NCI-H1417 treated with DMSO at 0.1 percent for 48 hours (cell line): ENCODE measurements around the gene CNGA3.
"Not testable (repeated sequence)": the region's sequence is repeated elsewhere in the genome, so short reads cannot be mapped to it uniquely, and the experiment has no call there.

Experiments used
- DNase-seq: peaks from one replicate; lab custom pipeline; 2025; lab: John Stamatoyannopoulos, UW

Gene CNGA3

DNA sequence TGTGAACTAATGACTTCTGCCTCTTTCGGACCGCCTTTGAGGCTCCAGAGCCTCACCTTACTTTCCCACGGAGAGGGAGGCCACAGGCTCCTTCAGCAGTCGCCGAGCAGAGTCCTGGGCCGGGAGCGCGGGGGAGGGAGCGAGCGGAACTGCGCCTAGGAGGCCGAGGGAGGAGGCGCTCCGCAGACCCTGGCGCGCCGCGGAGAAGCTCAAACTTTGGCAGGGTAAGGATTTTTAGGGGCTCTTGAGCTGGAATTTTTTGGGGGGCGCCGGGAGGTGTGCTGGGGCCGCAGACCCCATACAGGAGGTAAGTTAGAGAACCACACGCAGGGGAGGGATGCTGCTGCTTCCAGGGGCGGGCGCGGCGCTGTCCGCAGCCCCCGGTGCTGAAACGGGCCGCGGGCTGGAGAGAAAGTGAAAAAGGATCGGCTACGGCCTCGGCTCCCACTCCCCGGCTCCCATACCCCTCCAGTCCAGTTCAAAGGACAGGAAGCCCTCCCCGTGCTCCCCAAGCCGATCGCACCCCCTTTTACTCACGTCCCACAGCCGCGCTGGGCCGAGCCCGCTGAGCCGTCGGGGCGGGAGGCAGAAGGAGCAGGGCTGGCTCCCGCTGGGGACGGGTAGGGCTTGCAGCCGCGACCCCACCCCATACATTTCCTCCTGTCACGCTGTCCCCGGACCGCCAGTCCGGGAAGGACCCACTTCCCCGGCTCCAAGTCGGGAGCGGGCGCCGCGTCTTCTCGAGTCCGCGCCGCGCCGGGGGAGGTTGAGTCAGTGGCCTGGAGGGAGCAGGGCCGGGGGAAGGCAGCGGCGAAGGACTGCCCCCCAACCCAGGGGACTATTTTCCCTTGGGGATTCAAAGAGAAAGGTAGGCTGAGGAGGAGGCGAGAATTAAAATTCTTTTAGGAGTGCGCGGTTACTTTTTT, at the start of gene CNGA3:
Gene CNGA3, plus strand, starts transcription at position 146 of the 926 bp plus-strand sequence. CDS start 23,520 bp downstream, outside the sequence.
- DNase-seq = no peak

DNA sequence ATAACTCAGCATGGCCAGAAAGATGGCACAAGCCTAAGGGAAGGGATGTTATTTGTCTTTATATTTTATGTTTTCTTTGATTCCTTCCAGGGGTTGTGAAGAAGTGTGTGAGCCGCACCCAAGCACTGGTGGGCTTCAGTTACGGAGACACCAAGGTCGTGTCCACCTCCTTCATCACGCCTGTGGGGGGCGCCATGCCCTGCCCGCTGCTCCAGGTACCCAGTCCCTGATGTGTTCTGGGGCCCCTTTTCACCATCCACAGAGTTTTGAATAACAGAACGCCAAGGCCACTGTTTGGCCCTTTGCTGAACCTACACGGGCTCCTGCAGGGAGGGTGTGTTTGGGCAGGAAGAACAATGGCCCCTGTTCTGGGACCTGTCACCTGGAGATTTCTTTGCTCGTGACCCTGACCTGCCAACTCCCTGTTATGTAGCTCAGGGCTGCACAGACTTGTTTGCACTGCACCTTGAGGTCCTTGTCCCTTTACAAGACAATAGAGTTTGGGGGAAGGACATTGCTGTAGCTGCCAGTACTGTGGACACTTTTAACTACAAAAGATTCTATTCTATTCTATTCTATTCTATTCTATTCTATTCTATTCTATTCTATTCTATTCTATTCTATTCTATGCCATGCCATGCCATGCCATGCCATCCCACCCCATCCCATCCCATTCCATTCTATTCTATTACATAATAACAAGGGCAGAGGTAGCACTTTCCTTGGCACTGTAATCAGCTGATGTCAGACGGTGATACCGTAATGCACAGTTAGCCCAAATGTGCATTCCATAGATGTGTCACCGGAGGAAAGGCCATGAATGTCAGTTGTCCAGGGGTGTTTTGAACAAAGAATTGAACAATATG, 48.2 kb upstream of the CNGA3 start:
- no peak for DNase-seq

DNA sequence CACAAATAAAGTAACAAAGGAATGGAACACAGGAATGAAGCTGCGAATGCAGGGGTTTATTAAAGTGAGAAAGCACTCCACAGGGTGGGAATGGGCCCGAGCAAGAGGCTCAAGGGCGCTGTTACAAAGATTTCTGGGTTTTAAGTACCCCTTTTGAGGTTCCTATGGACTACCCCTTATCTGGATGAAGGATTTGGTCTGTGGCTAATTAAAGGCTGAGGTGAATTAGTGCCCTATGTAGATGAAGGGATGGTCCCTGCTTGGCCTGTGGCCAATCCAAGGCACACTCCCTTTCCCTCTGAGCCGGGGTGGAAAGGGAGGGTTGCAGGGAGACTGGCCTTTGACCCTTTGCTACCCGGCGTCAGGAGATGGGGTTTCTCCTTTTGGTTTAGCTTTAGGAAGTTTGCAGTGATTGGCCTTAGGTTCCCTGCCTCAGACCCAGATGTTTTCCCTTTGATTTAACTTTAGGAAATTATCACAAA, 47.5 kb upstream of the CNGA3 start:
- no peak for DNase-seq

DNA sequence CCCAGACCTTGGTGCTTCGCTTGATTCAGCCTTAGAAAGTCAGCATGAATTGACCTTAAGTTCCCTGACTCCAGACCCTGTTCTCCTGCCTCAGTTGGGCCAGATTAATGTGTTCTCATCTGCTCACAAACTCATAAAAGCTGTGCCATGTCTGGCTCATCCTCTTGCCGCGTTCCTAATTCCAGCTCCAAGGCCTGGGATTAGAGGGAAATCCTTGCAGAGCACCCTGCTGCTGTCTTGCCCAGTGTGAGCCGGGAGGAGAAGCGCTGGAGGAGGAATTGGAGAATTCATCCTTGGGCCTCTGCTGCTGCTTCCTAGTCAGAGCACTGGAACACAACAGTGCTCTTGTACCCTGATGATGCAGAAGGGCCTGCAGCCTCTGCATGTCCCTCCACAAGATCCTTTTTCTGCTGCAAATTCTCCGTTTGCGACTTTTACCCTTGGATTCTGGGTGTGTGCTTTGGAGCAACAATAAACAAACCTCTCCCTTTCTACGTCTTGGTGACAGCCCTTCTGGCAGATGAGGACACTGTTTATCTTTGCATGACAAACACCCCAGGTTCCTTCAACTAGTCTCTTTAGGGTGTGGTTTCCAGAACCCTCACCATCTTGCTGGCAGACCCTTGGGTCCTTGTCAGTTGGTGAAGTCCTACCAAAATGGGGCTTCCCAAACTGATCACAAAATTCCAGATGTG, 46.9 kb upstream of the CNGA3 start:
- DNase-seq = no peak

DNA sequence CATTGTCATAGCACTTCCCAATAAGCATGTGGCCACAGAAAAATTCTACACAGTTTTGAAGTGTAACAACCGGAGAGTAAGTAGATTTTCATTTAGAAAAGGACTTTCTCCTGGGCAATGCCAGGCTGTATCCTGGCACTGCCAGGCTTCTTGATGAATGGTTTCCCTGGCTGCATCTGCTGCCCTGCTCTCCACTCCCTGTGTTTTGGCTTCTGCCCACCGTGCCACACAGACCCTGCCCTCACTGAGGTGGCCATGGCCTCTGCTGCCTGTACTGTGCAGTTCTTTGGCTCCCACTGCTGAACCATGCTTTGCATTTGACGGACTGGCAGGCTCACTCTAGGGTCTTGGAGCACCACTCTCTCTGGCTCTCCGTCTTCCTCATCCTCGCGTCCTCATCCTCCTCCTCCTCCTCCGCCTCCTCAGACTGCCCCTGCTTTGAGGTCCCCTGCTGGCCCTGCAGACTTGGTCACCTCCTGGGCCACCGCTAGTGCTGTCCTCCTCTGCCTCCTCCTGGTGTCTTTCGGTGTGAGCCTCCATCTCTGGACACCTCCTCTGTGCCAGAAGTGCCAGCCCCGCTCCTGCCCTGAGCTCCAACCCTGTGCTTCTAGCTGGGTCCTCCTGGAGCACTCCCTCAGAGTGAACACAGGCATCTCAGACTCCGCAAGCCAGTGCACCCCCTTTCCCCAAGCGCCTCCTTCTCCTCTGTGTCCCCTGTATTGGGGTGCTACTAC, 45.9 kb upstream of the CNGA3 start:
- DNase-seq = no peak

DNA sequence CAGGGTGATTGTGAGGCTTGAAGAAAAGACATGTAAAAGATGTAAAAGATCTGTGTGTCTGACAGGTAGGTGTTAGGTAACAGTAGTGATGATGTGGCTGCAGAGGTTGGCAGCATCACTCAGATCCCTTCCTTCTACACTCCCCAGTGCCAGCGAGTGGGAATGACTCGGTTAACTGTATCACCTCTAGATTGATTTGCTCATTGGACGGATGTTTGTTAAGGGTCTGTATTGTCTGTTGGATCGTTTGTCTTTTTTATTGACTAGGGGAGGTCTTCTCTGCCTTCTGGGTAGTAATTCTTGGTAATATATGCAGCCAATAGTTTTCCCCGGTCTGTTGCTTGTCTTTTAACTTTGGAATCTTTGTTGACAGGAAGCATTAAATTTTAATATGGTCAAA, 44.8 kb upstream of the CNGA3 start:
- no peak for DNase-seq

DNA sequence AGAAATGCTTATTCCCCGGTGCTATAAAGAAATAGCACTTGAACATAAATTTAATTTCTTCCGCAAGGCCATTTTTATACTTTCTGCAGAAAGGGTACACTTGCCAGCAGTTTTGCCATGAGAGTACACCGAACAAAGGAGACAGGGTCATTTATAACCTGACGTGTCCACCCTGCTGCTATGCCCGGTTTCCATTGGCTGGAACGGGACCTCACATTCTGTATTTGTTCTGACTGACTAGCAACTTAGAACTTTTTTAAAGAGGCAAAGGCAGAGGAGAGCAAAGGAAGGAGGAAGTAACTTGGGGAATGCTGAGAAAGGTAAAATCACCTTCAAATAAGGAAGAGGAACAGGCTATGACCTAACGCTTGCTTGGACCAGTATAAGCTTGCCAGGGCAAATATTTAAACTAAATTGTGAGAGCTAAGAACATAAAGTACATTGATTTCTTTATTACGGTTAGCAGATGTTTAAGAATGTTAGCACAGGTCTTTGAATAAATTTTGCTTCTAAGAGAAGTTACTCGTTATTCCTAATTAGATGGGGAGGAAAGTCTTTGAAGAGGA, 39.0 kb upstream of the CNGA3 start:
- not testable (repeated sequence) for DNase-seq

DNA sequence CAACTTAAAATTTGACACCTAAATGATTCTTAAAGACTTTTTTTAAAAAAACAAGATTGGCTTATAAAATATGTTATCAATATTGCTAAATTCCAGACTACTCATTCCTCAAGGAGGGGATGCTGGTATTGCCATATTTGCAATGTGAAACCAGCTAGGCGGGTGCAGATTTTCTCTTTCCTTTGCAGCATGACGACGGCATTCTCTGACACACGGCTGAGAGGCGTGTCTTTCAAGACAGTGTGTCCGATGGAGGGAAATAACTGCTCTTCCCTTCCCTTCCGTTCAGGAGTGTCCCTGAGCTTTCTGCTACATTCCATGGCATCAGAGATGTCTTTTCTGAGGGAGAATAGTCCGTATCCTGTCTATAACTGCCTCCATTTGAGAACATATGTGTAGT, 38.2 kb upstream of the CNGA3 start:
- DNase-seq = no peak

DNA sequence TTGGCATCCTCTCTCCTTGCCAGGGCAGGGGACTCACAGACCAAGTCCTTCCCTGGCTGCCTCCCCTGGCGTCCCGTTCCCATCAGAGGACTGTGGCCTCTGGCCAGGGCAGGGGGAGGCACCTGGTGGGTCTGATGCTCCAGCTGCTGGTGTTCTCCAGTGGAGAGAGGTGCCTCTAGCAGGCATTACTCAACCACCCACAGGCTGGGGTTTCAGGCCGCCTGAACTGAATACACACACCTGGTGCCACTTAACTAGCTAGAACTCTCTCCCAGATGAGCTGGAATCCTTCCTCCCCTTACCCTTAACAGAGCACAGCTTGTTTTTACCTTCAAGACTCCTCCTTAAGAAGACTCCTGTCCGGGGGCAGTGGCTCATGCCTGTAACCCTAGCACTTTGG, 37.7 kb upstream of the CNGA3 start:
- no peak for DNase-seq

DNA sequence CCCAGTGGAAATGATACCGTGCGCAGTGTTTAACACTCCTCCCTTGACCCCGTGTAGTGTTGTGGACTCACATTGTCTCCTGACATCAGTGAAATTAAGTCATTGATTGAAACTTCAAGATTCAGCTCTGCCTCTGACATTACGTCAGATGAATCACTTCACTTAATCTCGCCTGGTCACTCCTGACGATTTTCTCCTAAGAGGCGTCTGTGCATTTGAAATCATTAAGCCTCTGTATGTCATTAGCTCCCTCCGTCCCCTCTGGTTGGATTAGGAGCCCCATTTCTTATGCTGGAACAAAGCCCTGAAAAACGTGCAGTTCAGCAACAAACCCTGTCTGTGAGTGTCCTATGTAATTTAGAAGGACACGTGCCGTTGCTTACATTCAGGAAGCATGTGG, 36.7 kb upstream of the CNGA3 start:
- no peak for DNase-seq

DNA sequence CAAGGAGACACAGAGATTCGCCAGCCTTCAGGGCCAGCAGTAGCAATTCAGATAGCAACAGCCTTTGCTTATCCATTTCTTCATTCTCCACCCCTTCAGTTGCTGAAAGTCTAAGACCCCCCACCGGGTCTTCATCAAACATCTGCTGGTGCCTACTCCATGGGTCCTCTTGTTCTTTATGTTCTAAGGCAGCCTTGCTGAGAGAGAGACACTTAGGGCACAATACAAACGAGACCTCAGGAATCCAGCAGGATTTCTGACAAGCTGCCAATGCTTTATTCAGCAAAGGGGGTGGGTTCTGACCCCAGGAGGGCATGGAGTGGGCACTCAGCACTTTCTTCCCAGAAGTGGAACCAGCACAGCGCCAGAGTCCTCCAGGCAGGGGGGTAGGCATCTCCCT, 36.2 kb upstream of the CNGA3 start:
- no peak for DNase-seq

DNA sequence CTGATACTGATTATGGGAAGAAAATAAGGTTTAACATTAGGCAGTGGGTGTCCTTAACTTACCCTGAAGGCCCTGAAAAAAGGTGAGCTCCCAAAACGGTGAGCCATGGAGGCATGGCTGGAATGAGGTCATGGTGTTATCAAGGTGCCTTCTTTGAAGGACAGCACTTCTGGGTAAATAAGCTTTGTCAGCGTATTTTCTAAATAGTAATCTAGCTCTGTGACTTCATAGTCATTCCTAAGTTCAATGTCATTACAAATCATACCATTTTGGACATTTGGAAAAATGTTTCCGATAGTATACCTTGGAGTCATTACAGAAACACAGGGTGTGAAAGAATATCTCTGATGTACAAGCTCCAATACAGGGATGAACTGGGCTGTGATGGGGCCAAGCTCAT, 35.2 kb upstream of the CNGA3 start:
- no peak for DNase-seq

DNA sequence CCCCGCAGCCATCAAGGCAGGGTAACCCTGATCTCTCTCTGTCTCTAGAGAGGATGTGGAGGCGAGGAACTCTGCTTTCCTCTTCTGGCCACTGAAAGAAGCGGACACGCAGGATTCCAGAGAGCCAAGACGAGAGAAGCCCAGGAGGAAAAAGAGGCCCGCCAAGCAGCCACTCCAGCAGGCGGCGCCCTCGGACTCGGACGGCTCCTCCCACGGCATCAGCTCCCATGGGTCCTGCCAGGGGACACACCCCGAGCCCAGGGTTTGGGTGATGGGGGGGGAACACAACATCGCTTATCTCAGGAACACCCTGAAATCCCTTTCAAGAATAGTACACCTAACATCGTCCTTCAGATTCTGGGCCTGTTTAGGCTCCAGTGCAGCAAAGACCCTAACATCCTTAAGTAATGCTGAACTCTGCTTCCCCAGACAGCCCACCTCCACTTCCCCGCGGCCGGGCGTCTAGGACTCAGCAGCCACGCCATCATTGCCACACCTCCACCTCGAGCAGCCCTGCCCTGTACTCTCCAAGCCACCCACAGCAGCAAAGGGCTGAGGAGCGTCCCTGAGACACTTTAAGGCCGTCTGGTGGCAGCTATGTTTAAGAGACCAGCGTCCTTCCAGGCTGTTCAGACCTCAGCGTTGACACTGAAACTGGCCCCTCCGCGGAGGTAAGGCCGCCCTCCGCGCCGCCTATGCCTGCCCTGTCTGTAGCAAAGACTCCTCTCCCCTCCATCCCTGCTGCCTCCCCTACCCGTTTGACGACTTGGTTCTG, 34.3 kb upstream of the CNGA3 start:
- DNase-seq = no peak

DNA sequence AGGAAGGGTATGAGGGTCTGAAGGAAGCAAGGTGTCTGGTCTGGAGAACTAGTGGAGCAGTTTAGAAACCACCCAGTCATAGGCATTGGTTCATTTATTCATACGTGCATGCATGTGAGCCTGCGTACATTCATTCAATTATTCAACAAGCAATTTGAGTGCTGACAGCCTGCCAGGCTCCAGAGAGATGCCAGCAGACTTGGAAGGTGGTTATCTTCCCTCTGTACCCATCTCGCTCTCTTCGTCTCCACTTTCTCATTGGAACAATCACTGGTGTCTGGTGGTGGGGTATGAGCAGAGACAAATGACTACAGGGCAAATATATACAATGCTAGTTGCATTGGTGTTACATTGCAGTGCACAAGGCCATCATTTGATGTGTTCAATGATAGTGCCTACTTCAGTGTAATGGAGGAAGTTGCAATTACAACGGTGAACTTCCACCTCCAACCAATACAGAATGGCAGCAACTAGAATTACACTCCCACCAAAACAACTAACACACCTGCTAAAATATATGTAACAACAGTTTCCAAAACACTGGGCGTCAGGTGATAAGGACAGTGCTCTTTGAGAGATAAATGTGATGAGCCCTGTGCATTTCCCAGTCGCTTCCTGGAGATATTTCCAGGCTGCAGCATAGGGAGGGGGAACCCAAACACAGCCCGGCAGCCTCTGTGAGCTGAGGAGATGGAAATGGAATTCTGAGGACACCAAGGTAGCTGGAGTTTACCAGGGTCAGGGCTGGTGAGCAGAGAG, 32.6 kb upstream of the CNGA3 start:
- no peak for DNase-seq

DNA sequence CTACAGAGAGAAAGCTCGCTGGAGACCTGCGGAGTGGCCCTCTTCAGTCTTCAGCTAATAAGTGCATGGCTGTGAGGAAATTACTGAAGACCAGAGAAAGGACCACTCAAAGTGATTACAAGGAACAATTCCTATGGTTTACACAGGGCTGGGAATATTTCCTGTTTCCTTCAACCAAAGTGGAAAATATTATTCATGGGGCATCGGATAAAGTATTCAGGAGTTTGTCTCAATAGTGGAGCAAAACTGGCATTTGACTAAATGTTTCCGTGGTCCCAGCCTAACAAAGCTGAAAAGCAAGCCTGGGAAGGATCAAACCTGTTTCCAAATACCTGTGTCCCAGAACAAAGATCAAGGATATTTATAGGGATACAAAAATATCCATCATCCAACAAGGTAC, 32.0 kb upstream of the CNGA3 start:
- no peak for DNase-seq

DNA sequence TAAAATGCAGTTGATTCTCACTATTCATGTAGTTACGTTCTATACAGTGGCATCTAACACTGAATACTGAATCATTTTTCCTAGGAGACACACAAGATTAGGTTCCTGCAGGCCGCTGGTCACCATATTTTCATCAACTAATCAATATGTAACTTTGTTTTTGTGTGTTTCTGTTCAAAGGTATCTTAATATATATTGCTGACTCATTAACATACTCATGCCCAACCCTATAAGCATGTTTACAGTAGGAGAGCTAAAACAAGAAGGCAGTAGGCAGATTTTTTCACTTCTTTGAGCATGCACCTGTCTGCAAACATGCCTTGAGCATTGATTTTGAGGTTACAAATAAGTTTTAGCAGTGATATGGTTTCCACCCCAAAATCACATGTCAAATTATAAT, 30.3 kb upstream of the CNGA3 start:
- no peak for DNase-seq

DNA sequence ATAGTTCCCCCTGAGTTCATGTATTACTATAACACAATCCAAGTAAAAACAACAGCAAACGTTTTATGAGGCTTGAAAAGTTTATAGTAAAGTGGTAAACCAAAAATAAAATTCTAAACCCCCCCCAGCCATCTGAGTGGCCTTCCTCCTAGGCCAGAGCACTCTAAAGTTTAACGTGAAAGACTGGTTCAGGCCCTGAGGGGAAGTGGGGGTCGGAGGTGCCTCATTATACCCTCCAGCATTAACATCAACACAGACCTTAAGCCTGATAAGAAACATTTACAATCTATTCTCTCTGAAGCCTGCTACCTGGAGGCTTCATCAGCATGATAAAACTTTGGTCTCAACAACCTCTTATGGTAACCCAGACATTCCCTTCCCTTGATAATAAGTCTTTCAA, 29.0 kb upstream of the CNGA3 start:
- no peak for DNase-seq

DNA sequence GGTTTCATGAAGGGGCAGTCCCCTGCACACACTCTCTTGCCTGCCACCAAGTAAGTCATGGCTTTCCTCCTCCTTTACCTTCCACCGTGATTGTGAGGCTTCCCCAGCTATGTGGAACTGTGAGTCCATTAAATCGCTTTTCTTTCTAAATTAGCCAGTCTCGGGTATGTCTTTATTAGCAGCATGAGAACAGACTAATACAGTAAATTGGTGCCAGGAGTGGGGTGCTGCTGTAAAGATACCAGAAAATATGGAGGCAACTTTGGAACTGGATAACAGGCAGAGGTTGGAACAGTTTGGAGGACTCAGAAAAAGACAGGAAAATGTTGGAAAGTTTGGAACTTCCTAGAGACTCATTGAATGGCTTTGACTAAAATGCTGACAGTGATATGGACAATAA, 26.1 kb upstream of the CNGA3 start:
- not testable (repeated sequence) for DNase-seq

DNA sequence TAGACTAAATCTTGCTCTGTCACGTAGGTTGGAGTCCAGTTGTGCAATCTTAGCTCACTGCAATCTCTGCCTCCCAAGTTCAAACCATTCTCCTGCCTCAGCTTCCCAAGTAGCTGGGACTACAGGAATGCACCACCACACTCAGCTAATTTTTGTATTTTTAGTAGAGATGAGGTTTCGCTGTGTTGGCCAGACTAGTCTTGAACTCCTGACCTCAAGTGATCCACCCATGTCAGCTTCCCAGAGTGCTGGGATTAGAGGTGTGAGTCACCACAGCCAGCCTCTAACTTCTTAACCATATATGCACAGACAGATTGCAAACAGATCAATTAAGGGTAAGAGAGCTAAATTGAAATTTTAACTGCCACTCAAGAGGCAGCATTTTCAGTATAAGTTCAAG, 22.1 kb upstream of the CNGA3 start:
- no peak for DNase-seq

DNA sequence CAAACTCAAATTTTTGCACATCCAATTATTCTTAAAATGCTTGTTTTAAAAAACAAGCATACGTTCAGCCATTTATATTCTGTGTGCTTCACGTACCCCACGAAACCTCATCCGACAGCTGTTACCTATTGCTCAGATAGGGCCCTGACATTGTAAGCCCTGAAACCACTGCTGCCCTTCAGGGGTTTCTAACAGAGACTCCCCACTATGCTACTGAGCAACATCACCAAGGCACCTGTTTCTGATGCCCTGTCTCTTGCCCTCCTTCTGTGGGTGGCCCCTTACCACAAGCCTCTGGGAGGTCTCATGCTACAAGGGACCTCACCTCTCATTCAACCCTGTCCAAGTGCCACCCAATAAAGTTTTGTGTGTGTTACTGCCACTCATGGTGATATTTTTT, 18.5 kb upstream of the CNGA3 start:
- no peak for DNase-seq
